T-helper 2 cell treated with Interferon-gamma antibody and Interleukin-4, amounts not matched to agents 5 μg/mL and 100 μg/mL, for 36 hours (primary cell): Measurements from ENCODE around the gene SHROOM1.

Experiments
- DNase-seq: peaks from one replicate; pipeline ENCODE4 v3.0.0; 2021; ENCODE audit warnings: low spot score
- H3K27ac Mint-ChIP-seq: one replicate; pipeline ENCODE4 v1.8.0; 2021; ENCODE audit warnings: mild to moderate bottlenecking, mixed read lengths
- H3K27me3 Mint-ChIP-seq: one replicate; pipeline ENCODE4 v1.8.0; 2021; ENCODE audit warnings: low read depth, mixed read lengths
- H3K36me3 Mint-ChIP-seq: one replicate; pipeline ENCODE4 v1.8.0; 2021; ENCODE audit warnings: low read depth, mixed read lengths
- H3K4me1 Mint-ChIP-seq: one replicate; pipeline ENCODE4 v1.8.0; 2021; ENCODE audit warnings: low read depth, mixed read lengths
- H3K4me3 Mint-ChIP-seq: one replicate; pipeline ENCODE4 v1.8.0; 2022; ENCODE audit warnings: mild to moderate bottlenecking, moderate library complexity, mixed read lengths
- H3K9me3 Mint-ChIP-seq: one replicate; pipeline ENCODE4 v1.8.0; 2021; ENCODE audit warnings: mixed read lengths

The SHROOM1 gene

DNA sequence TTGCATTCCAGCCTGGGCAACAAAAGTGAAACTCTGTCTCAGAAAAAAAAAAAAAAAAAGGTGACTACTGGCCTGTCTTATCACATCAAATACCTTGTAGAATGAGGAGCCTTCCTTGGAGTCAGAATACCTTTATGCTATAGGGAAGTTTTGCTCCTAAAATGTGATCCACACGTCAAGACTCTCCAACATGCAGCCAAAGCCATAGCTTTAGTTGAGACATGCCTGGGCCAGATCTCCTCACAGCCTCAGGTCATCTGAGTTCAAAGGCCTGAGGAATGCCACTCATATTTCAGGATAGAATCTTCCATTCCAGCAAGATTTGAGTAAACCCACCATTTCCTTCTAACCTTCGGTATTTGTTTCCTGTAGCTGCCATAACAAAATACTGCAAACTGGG, 31.1 kb downstream of the SHROOM1 start:
- Mint-ChIP-seq H3K9me3 (no peaks in the 10 kb centered on the region), H3K4me1 (peaks cover 4% of the 10 kb centered on the region), H3K36me3 (no peaks in the 10 kb centered on the region), H3K27ac (no peak overlapping the region), H3K27me3 (peaks cover 54% of the 10 kb centered on the region), H3K4me3 (no peak overlapping the region)
- DNase-seq, result no peak

DNA sequence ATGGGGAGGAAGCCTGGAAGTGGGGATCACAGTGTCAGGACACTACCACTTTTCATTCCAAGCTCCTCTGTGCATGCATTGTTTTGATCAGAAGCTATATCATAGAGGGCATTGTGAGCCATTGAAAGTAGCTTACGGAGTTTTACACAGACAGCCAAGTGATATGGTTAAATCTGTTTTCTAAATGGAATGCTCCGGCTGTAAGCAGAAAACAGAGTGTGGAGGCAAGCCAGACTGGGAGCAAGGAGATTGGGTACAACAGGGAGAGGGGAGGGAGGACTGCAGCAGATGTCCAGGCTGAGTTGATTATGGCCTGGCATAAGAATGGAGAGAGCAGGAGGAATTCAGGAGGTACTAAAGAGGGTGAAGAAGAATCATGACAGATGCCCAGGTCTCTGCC, 32.8 kb downstream of the SHROOM1 start:
- Mint-ChIP-seq H3K36me3 (no peaks in the 10 kb centered on the region), H3K4me1 (peaks cover 4% of the 10 kb centered on the region), H3K9me3 (no peaks in the 10 kb centered on the region), H3K4me3 (no peak overlapping the region), H3K27me3 (peaks cover 54% of the 10 kb centered on the region), H3K27ac (no peak overlapping the region)
- DNase-seq, result no peak

DNA sequence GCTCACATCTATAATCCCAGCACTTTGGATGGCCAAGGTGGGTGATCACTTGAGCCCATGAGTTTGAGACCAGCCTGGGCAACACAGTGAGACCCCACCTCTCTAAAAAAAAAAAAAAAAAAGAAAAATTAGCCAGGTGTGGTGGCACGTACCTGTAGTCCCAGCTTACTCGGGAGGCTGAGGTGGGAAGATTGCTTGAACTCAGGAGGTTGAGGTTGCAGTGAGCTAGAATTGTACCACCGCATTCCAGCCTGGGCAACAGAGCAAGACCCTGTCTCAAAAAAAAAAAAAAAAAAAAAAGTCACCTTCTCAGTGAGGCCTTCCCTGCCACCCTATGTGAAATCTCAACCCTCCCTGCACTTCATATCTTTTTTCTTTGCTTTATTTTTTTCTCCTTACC, 39.4 kb downstream of the SHROOM1 start:
- H3K9me3 Mint-ChIP-seq, result no peaks in the 10 kb centered on the region
- peaks cover 5% of the 10 kb centered on the region for H3K4me1 Mint-ChIP-seq
- H3K27me3 Mint-ChIP-seq, result peaks cover 36% of the 10 kb centered on the region
- no peaks in the 10 kb centered on the region for H3K36me3 Mint-ChIP-seq
- DNase-seq, result no peak
- no peak overlapping the region for H3K4me3 Mint-ChIP-seq
- H3K27ac Mint-ChIP-seq, result no peak overlapping the region

DNA sequence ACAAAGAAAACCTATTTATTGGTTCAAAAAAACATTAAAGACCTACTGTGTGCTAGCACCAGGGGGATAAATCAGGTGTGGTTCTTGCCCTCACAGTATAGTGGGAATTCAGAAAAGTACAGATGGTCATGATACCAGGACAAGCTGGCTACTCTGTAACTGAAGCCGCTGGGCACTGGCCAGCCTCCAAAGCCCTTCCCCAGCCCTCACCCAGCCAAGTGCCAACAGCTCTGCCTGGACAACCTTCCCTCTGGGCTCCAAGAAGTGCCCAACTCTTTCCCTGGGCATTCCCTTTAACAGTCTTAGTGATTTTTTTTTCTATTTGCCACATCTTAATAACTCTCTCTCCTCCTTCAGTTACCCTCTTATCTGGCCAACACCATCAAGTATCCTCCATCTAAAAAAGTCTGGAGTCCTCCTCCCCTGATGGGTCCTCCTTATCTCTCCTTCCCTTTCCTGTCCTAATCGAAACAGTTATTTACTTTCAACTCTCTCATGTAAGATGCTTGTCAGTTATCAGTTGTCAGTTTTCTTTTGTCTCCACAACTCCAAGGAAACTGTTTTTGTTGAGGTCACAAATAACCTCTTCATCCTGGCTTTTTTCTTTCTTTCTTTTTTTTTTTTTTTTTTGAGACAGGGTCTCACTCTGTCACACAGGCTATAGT, 40.1 kb downstream of the SHROOM1 start:
- no peak overlapping the region for H3K27ac Mint-ChIP-seq

DNA sequence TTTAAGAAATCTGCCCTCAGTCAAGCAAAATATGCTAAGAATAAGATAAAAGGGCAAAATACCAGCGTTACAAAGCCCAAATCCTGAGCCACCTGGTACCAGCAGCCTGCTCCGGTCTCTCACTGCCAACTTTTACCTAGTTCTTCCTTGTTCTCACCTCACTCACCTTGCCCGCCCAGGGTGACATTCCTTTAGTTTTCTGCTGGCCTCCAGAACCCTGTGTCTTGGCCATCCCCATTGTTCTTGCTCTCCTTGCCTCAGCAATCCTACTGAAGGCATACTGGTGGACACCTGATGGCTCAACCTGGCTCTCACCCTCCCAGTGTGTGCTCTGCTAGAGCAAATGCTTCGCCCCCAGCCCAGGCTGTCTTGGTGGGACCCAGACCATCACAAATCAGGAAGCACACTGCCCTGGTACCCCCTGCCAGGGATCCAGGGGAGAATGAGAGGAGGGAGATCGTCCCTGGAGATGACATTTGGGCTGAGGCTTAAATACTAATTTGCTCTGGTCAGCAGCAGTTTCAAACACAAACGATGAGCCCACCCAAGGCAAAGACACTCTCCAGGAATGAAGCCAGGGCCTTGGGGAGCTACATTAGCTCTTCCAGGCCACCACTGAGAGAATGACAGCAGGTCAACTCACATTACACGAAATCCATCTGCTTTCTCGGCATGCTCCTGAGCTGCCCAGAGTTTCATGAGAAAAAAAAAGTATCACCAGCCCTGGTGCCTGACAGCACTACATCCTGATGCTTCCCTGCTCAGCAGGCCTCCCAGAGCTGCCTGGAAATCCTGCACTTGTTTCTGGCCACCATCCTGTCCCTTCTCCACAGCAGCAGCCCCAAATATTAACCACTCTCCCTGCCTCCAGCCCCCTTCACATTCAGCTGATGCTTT, 41.2 kb downstream of the SHROOM1 start:
- Mint-ChIP-seq H3K36me3 (no peaks in the 10 kb centered on the region), H3K27me3 (peaks cover 38% of the 10 kb centered on the region), H3K9me3 (no peaks in the 10 kb centered on the region), H3K27ac (no peak overlapping the region), H3K4me3 (no peak overlapping the region), H3K4me1 (peaks cover 7% of the 10 kb centered on the region)
- no peak for DNase-seq

More for the DNA sequence above, 40.1 kb downstream of the SHROOM1 start:
- H3K27me3 Mint-ChIP-seq, result peaks cover 40% of the 10 kb centered on the region
- H3K9me3 Mint-ChIP-seq, result no peaks in the 10 kb centered on the region
- no peaks in the 10 kb centered on the region for H3K36me3 Mint-ChIP-seq
- H3K4me1 Mint-ChIP-seq, result peaks cover 5% of the 10 kb centered on the region
- no peak overlapping the region for H3K4me3 Mint-ChIP-seq
- DNase-seq, result no peak

DNA sequence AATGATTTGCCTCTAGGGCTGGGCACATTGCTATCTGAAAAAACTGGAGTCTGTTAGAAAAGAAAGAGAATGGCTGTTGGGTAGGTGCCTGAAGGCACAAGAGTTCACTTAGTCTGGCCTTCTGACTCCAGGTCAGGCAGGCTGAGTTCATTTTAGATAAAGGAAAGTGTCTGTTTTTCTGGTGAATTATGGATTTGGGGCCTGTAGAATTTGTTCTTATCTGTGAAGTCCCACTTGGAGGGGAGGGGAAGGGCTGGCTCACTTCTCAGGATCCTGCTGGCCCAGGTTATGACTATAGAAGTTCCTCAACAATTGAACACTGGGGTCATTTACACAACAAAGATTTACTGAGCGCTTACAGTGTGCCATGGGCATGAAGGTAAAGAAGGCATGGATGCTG, 41.9 kb downstream of the SHROOM1 start:
- H3K27me3 Mint-ChIP-seq, result peaks cover 34% of the 10 kb centered on the region

DNA sequence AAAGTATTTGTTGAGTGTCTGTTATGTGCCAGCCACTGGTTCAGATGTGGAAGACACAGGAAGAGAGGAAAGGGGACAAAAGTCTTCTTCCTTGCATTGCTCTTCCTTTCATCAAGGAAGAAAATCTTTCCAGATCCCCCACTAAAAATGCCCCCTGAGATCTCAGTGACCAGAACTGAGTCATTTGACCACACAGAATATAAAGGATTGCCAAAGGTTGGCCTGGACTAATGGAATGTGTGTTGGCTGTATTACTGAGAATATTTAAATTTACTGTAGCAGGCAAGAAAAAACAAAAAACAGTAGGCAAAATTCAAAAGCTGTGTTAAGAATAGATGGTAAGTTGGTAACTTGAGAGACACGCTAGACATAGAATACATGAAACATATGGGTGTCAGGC, 43.4 kb downstream of the SHROOM1 start:
- Mint-ChIP-seq H3K27ac (no peak overlapping the region), H3K9me3 (no peaks in the 10 kb centered on the region), H3K36me3 (no peaks in the 10 kb centered on the region), H3K4me3 (no peak overlapping the region), H3K27me3 (peaks cover 36% of the 10 kb centered on the region), H3K4me1 (peaks cover 10% of the 10 kb centered on the region)
- DNase-seq, result no peak

More for the DNA sequence above, 41.9 kb downstream of the SHROOM1 start:
- DNase-seq, result no peak
- no peak overlapping the region for H3K27ac Mint-ChIP-seq
- H3K36me3 Mint-ChIP-seq, result no peaks in the 10 kb centered on the region
- no peak overlapping the region for H3K4me3 Mint-ChIP-seq
- H3K9me3 Mint-ChIP-seq, result no peaks in the 10 kb centered on the region
- H3K4me1 Mint-ChIP-seq, result peaks cover 7% of the 10 kb centered on the region

DNA sequence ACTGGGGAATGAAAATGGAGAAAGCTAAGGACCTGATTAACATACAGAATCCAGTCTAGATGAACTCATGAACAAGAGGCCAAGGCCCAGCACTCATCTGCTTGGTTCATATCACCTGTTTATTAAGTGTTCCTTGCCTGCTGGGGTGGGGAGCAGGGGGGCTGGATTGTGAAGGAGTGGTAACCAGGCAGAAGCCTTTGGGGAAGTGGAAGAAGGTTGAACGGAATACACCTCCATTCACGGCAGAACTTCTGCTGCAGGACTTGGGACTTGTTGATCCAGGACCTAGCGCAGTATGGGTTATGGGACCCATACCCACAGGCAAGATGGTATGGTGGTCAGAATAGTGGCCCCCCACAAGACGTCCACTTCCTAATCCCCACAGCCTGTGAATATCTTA, 44.6 kb downstream of the SHROOM1 start:
- H3K4me3 Mint-ChIP-seq, result no peak overlapping the region
- peaks cover 18% of the 10 kb centered on the region for H3K4me1 Mint-ChIP-seq
- no peak overlapping the region for H3K27ac Mint-ChIP-seq
- H3K27me3 Mint-ChIP-seq, result peaks cover 48% of the 10 kb centered on the region
- DNase-seq, result no peak
- no peaks in the 10 kb centered on the region for H3K9me3 Mint-ChIP-seq
- no peaks in the 10 kb centered on the region for H3K36me3 Mint-ChIP-seq

DNA sequence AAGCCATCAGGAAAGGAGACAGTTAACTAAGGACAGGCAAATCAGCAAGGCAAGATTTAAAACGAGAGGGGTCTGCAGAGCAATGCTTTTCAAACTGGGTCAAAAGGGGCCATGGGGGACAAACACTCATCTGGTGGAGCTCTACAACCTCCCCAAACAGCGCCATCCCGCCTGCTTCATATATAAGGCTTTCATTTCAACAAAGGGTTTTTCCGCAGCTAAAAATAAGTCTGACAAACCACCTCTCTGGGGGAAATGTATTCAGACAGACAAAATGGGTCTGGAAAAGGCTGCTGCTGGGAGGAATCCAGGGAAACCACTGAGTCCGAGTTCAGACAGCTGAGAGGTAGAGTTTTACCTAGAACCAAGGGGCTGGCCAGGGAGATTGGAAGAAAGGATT, 45.1 kb downstream of the SHROOM1 start:
- no peak for DNase-seq
- Mint-ChIP-seq H3K36me3 (no peaks in the 10 kb centered on the region), H3K9me3 (no peaks in the 10 kb centered on the region), H3K27ac (no peak overlapping the region), H3K27me3 (peaks cover 50% of the 10 kb centered on the region), H3K4me1 (peaks cover 18% of the 10 kb centered on the region), H3K4me3 (no peak overlapping the region)

DNA sequence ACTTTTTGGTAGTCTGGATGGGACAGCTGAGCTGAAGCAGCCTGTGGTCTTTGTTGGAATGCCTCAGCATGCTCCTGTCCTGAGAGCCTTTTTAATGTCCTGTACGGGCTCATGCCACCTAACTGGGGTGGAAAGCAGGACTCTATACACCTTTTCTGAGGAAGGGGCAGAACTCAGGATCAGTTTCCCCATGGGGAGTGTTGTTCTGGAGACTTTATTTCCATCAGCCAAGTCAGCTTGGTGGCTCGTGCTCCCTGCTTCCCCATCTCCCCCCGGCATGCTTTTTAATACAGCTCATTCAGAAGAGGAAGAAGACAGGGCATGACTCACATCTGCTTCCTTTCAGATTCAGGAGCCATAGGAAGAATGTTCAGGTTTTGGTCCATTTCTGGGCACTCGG, 48.3 kb downstream of the SHROOM1 start:
- Mint-ChIP-seq H3K27me3 (peaks cover 62% of the 10 kb centered on the region), H3K9me3 (no peaks in the 10 kb centered on the region), H3K4me1 (peaks cover 29% of the 10 kb centered on the region), H3K27ac (no peak overlapping the region), H3K36me3 (no peaks in the 10 kb centered on the region), H3K4me3 (no peak overlapping the region)
- no peak for DNase-seq

DNA sequence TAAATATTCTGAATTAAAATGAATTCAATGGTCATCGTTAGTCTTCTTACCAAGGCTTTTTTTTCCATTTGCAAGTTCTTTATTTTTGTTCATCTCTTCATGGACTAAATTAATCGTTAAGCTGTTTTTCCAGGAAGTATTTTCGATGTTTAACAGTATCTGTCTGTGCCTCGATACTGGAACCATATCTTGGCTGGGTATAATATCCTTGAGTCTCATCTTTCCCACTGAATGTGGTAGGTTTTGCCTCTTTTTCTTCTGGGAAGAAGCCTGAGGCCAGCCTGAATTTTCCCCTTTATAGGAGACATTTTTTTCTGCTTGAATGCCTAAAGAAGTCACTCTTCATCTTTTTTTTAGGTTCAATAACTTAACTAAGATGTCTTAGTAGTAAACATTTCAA, 49.4 kb downstream of the SHROOM1 start:
- Mint-ChIP-seq H3K27me3 (peaks cover 59% of the 10 kb centered on the region), H3K27ac (no peak overlapping the region), H3K9me3 (no peaks in the 10 kb centered on the region), H3K36me3 (no peaks in the 10 kb centered on the region), H3K4me3 (peak overlapping the region; percentile 38), H3K4me1 (peaks cover 29% of the 10 kb centered on the region)
- no peak for DNase-seq

DNA sequence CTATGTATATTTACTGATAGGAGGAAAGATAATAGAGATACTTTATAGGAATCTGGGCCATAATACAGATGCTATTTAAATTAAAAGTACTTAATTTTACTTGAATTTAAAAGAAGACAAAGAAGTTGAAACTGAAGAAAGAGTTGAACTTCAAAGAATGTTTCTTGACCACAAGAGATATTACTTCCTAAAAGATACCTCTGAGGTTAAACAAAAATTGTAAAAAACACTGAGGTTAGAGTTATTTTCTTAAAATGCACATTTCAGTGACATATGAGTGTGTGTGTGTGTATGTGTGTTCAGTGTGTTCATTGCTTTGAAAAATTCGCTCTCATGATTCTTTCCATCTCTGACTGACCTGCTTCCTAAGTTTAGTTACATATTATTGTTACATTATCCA, 49.9 kb downstream of the SHROOM1 start:
- peak overlapping the region; percentile 38 for H3K4me3 Mint-ChIP-seq
- no peak for DNase-seq
- H3K27me3 Mint-ChIP-seq, result peaks cover 60% of the 10 kb centered on the region
- peaks cover 29% of the 10 kb centered on the region for H3K4me1 Mint-ChIP-seq
- H3K36me3 Mint-ChIP-seq, result no peaks in the 10 kb centered on the region
- H3K9me3 Mint-ChIP-seq, result no peaks in the 10 kb centered on the region
- H3K27ac Mint-ChIP-seq, result no peak overlapping the region

DNA sequence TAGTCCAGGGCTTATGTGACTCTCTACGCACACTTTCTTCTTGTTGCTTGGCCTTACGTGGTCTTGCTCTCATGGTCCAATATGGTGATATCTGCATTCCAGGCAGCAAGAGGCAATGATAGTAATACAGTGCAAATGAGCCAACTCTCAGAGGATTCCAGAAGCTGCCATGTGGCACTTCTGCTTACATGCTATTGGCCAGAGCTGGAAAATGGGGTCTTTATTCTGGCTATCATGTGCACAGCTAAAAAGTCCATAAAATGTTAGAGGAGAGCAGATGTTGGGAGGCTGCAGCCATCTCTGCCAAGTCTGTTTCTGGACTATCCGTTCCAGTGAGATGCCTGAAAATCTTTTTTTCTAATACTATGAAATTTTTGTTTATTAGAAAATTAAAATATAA, 50.5 kb downstream of the SHROOM1 start:
- Mint-ChIP-seq H3K27me3 (peaks cover 62% of the 10 kb centered on the region), H3K27ac (no peak overlapping the region), H3K4me1 (peaks cover 29% of the 10 kb centered on the region), H3K36me3 (no peaks in the 10 kb centered on the region), H3K4me3 (no peak overlapping the region), H3K9me3 (no peaks in the 10 kb centered on the region)
- DNase-seq, result no peak

DNA sequence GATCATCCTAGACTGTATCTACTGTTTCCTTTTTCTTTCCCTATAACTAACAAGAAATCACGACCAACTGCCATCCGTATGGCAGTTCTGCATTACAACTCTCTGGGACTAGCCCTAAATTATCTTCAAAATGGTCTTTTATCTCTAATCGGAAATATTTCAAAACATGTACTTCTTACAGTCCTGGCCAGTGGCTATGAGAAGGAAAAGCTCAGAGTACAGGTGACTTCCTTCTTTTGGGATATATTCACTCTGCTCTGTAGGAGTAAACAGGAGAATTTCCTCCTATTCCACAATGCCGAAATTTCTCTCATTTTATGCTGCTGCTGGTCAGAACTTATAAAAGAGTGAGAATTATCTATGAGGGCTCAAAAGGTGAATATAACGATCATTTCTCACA, 51.6 kb downstream of the SHROOM1 start:
- DNase-seq, result no peak
- Mint-ChIP-seq H3K27me3 (peaks cover 72% of the 10 kb centered on the region), H3K9me3 (no peaks in the 10 kb centered on the region), H3K27ac (no peak overlapping the region), H3K36me3 (no peaks in the 10 kb centered on the region), H3K4me1 (peaks cover 28% of the 10 kb centered on the region), H3K4me3 (peak overlapping the region; percentile 12)
